HG03175 (cell line): Measurements from ENCODE around the gene NR6A1.
"Not testable (repeated sequence)": the region's sequence is repeated elsewhere in the genome, so short reads cannot be mapped to it uniquely, and the experiment has no call there.

Source experiments
- ATAC-seq: cut with Tn5 transposase; IDR thresholded peaks from one replicate; pipeline ENCODE4 v1.9.1; 2021; ENCODE audit warnings: mild to moderate bottlenecking, moderate library complexity; ENCODE audit not compliant: unreplicated experiment

Gene NR6A1

GRCh38 chr9:124761710-124762109 lies 9.4 kb downstream of the NR6A1 start:
- ATAC-seq: no peak

DNA sequence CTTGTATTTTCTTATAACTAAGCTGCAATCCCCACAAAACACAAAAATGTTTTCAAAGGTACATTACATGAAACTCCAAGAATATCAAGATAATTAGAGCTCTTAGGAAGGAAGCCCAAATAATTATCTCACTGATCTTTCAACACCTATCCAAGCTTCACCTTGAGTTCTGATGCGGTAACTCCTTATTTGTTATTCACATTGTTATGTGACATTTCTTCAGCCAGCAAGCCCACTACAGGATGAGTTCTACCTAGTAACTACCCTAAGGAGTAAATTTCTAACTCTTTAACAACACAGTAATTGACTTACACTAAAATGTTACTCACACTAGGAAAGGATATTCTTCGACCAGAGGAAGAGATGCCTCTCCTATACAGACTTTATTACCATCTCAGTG lies 9.9 kb downstream of the NR6A1 start:
- ATAC-seq: no peak

- no peak for ATAC-seq
Measured at GRCh38 chr9:124760719-124761118, 10.4 kb downstream of the NR6A1 start.

GRCh38 chr9:124759327-124759726 lies 11.8 kb downstream of the NR6A1 start:
- no peak for ATAC-seq

- no peak for ATAC-seq
Measured at GRCh38 chr9:124758691-124759090, 12.4 kb downstream of the NR6A1 start.

- ATAC-seq: no peak
Measured at GRCh38 chr9:124758061-124758460, 13.1 kb downstream of the NR6A1 start.

- ATAC-seq: no peak
Measured at GRCh38 chr9:124757616-124758015, 13.5 kb downstream of the NR6A1 start.

DNA sequence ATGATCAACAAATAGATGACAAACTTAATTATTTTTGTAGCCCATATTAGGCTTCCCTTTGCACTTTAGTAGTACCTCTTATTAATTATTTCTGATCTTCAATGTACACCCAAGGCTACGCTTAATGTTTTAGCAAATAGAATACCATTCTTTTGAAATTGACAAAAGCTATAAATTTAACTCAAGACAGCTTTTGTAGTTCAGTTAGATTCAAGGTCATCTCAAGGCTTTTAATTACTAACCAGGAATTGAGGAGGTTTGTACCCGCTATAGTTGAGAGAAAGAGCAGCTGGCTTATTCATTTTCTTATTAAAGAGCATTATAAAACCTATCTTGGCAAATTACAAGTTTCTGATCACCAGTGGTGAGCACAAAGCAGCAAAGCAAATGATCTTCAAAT lies 15.1 kb downstream of the NR6A1 start:
- ATAC-seq: no peak

DNA sequence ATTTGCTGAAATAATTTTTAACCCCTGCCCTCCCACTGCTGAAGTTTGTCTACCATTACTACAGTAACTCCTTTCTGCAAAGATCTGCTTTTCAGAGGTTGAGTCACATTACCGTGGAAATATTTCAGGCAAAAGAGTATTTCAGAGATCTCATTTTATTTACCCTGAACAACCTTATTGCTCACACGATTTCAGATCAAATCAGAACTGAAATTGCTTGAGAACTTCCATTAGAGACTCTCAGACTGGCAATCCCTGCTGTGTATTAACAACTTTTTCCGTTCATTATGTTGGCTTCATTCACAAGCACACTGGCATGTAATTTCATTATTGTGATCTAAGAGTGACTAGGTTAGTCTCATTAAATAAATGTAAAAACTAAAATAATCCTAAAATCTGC lies 16.1 kb downstream of the NR6A1 start:
- ATAC-seq: no peak

DNA sequence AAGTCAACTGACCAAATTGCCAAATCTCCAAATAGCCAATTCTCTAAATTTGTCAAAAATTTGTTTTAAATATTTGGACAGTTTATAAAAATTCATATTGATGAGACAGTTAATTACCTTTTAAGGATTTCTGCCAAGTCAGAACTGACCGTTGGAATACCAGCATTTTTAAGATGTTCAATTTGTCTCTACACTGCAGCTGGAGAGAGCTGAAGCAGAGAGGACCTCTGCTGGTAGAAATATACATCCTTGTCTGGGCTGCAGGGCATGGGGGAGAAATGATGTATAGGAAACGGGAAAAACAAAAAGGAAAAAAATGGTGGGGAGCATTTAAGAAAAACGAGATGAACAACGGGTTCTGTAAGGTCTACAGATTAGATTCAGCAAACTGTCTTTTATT lies 16.8 kb downstream of the NR6A1 start:
- ATAC-seq: no peak

DNA sequence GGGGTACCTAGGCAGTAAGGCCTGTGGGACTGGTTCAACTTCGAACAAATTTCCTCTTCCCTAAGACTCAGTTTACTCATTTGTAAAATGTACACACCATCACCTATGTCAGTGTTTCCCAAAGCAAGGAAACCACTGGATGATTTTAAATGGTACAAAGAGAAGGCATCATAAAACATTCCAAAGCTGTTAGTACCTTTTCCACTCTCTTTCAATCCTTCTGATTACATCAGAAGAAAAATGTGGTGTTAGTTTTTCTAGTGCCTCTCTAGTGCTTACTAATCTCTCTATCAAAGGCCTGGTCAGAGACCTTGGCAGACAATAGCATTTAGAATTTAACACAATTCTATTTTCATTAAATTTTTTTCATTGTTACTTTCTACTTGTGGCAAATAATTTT lies 18.1 kb downstream of the NR6A1 start:
- no peak for ATAC-seq

GRCh38 chr9:124749781-124750180 lies 21.3 kb downstream of the NR6A1 start:
- ATAC-seq: no peak

DNA sequence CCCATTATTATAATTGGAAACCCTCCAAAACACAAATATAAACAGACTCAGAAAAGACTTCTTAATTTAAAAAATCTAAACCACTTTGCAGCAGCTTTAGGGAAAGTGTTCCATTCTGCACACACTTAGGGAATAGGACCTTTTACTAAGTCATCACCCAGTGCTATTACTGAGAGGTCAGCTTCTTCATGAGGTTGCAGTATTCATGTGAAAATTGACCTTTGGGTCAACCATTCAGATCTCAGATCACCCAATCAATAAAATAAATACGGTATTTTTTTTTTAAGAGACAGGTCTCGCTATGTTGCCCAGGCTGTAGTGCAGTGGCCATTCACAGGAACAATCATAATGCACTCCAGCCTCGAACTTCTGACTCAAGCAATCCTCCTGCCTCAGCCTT lies 21.8 kb downstream of the NR6A1 start:
- ATAC-seq: no peak

- no peak for ATAC-seq
Measured at GRCh38 chr9:124747065-124747464, 24.0 kb downstream of the NR6A1 start.

- no peak for ATAC-seq
Measured at GRCh38 chr9:124743686-124744348, 27.3 kb downstream of the NR6A1 start.

DNA sequence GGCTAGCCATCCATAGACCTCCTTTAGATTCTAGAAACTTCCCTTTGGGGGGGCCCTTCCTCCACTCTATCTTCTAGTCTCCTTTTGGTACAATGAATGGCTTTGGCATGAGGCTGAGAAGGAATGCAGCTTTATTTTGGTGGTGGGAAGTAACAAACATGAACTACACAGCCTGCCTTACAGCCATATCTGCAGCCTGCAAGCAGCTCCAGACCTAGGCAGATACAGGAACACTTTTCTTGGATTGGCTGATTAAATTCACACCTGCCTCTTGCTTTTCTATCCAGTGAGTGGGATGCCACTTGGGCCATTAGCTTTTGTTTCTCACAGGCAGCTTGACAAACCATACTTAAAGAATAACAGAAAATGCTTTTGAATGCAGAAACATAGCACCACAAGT lies 28.2 kb downstream of the NR6A1 start:
- no peak for ATAC-seq

GRCh38 chr9:124741662-124742061 lies 29.4 kb downstream of the NR6A1 start:
- ATAC-seq: no peak

DNA sequence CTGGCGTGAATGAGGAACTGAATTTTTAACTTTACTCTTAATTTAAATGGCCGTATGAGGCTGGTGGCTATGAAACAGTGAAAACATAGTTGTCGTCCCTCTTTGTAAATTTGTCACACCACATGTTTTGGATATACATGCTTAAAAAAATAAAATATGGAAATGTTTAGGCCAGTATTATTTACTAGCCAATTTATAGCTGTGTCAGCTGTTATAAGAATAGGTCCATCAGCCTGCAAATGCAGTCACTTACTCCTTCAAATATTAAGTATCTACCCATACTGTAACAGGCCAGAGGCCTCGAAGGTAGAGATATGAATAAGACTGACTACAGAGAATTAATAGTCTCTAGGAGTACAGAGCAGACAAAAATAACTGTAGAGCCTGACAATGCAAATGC lies 30.0 kb downstream of the NR6A1 start:
- no peak for ATAC-seq

GRCh38 chr9:124739360-124739759 lies 31.8 kb downstream of the NR6A1 start:
- ATAC-seq: no peak

DNA sequence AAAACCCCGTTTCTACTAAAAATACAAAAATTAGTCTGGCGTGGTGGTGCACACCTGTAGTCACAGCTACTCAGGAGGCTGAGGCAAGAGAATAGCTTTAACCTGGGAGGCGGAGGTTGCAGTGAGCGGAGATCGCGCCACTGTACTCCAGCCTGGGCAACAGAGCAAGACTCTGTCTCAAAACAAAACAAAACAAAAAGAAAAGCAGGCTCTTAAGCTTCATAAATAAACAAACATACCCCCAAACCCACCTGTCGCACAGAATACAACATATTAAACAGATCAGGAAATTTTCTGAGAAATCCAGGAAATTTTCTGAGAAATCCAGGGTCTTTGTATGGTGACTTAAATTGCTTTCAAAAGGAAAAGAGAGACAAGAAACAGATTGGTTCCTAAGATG lies 33.0 kb downstream of the NR6A1 start:
- not testable (repeated sequence) for ATAC-seq

DNA sequence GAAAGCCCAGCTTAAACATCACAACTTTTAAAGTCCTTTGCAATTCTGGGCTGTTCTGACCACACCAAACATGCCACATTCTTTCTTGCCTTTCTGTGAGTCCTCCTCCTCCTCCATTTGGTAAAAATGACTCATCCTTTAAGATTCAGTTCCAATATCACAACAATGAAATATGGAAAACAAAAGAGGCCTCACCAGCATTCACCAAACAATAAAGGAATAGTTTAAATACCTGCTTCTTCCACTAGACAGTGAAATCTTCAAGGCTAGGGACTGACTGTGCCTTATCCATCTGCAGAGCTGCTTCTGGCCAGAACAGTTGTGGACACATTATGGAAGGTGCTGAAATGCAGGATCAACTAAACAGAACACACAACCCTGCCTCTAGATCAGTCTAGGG lies 36.0 kb downstream of the NR6A1 start:
- no peak for ATAC-seq

DNA sequence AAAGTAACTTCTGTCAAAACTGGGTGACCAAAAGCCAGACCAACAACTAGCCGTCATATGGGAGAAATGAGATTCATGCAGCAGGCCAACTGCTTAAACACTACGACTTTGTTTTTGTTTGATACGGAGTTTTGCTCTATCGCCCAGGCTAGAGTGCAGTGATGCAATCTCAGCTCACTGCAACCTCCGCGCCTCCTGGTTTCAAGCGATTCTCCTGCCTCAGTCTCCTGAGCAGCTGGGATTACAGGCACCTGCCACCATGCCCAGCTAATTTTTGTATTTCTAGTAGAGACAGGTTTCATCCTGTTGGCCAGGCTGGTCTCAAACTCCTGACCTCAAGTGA lies 36.4 kb downstream of the NR6A1 start:
- not testable (repeated sequence) for ATAC-seq

- no peak for ATAC-seq
Measured at GRCh38 chr9:124733964-124734740, 37.0 kb downstream of the NR6A1 start.
